Mesenchymal stem cell (in vitro differentiated cells and primary cell): ENCODE measurements around the gene GRIP1.

Experiments
- DNase-seq: peaks from one replicate; pipeline ENCODE4 v3.0.0-alpha.2; 2013
- H2AFZ ChIP-seq: one replicate; pipeline ENCODE4 v1.6.1; 2013; ENCODE audit warnings: low read depth, mild to moderate bottlenecking, control low read depth, inconsistent platforms, low read length, moderate library complexity
- H2AK5ac ChIP-seq: 2 replicates; pipeline ENCODE4 v1.6.1; 2013; ENCODE audit warnings: low read length, moderate library complexity, mild to moderate bottlenecking, inconsistent platforms; ENCODE audit not compliant: severe bottlenecking
- H2BK120ac ChIP-seq: one replicate; pipeline ENCODE4 v1.6.1; 2013; ENCODE audit warnings: low read depth, mild to moderate bottlenecking, inconsistent platforms, low read length, moderate library complexity
- H2BK12ac ChIP-seq, 2 experiments: one replicate each; pipeline ENCODE4 v1.6.1; 2013; ENCODE audit warnings: inconsistent platforms in 2 of 2, low read length in 2 of 2, mild to moderate bottlenecking in 2 of 2, moderate library complexity in 2 of 2, control low read depth in 1 of 2
- H2BK15ac ChIP-seq: one replicate; pipeline ENCODE4 v1.6.1; 2013; ENCODE audit warnings: mild to moderate bottlenecking, low read depth, inconsistent platforms; ENCODE audit not compliant: poor library complexity, severe bottlenecking
- H2BK5ac ChIP-seq: 2 replicates; pipeline ENCODE4 v1.6.1; 2013; ENCODE audit warnings: low read depth, mild to moderate bottlenecking, low read length, control low read depth, inconsistent platforms; ENCODE audit not compliant: poor library complexity, severe bottlenecking
- H3K14ac ChIP-seq, 2 experiments: one replicate each; pipeline ENCODE4 v1.6.1; 2013; ENCODE audit warnings: inconsistent platforms in 2 of 2, low read length in 2 of 2, control low read depth in 1 of 2, mild to moderate bottlenecking in 1 of 2, moderate library complexity in 1 of 2
- H3K18ac ChIP-seq, 2 experiments: one replicate each; pipeline ENCODE4 v1.6.1; 2013; ENCODE audit warnings: inconsistent platforms in 2 of 2, low read length in 2 of 2, control low read depth in 1 of 2, low read depth in 1 of 2, mild to moderate bottlenecking in 1 of 2
- H3K23ac ChIP-seq, 2 experiments: one replicate each; pipeline ENCODE4 v1.6.1; 2013; ENCODE audit warnings: inconsistent platforms in 2 of 2, low read length in 2 of 2, mild to moderate bottlenecking in 2 of 2, moderate library complexity in 2 of 2, control low read depth in 1 of 2
- H3K27ac ChIP-seq: 2 replicates; pipeline ENCODE4 v1.5.1; 2013; ENCODE audit warnings: mild to moderate bottlenecking, moderate library complexity, low read length, control low read depth, inconsistent platforms; ENCODE audit not compliant: poor library complexity, severe bottlenecking
- H3K27me3 ChIP-seq, 2 experiments: 2 replicates each; pipeline versions ENCODE4 v1.6.1 to v1.7.0; 2013; ENCODE audit warnings: low read length in 2 of 2, mild to moderate bottlenecking in 2 of 2, moderate library complexity in 2 of 2, control low read depth in 1 of 2, inconsistent platforms in 1 of 2; ENCODE audit not compliant: control insufficient read depth in 1 of 2, insufficient read depth in 1 of 2
- H3K36me3 ChIP-seq, 2 experiments: 2 replicates each; pipeline versions ENCODE4 v1.6.1 to v1.7.0; 2013; ENCODE audit warnings: low read length in 2 of 2, control low read depth in 1 of 2, inconsistent platforms in 1 of 2, low read depth in 1 of 2, mild to moderate bottlenecking in 1 of 2; ENCODE audit not compliant: insufficient read depth in 2 of 2, control insufficient read depth in 1 of 2
- H3K4ac ChIP-seq, 2 experiments: one replicate each; pipeline ENCODE4 v1.6.1; 2013; ENCODE audit warnings: inconsistent platforms in 2 of 2, low read length in 2 of 2, mild to moderate bottlenecking in 2 of 2, moderate library complexity in 2 of 2, control low read depth in 1 of 2, low read depth in 1 of 2
- H3K4me1 ChIP-seq: 2 replicates; pipeline ENCODE4 v1.6.1; 2013; ENCODE audit warnings: low read depth, low read length, control low read depth; ENCODE audit not compliant: control insufficient read depth, insufficient read depth
- H3K4me2 ChIP-seq: 2 replicates; pipeline ENCODE4 v1.6.1; 2013; ENCODE audit warnings: low read length, mild to moderate bottlenecking, inconsistent platforms; ENCODE audit not compliant: poor library complexity, severe bottlenecking
- H3K4me3 ChIP-seq, 2 experiments: 2 replicates each; pipeline versions ENCODE4 v1.5.1 to v1.7.0; 2013; ENCODE audit warnings: low read length in 2 of 2, mild to moderate bottlenecking in 2 of 2, control low read depth in 1 of 2, low read depth in 1 of 2; ENCODE audit not compliant: insufficient read depth in 1 of 2
- H3K79me1 ChIP-seq: replicated peaks from 2 replicates; pipeline ENCODE4 v1.6.1; 2013; ENCODE audit warnings: mild to moderate bottlenecking, control low read depth, low read length, inconsistent platforms; ENCODE audit not compliant: poor library complexity, severe bottlenecking
- H3K9ac ChIP-seq: 2 replicates; pipeline ENCODE4 v1.7.0; 2013; ENCODE audit warnings: mild to moderate bottlenecking, low read length, moderate library complexity
- H3K9me3 ChIP-seq: 2 replicates; pipeline ENCODE4 v1.7.0; 2013; ENCODE audit warnings: mild to moderate bottlenecking, low read length; ENCODE audit not compliant: control insufficient read depth
- H4K8ac ChIP-seq: one replicate; pipeline ENCODE4 v1.6.1; 2013; ENCODE audit warnings: inconsistent platforms, mild to moderate bottlenecking, low read length, moderate library complexity
- H4K91ac ChIP-seq: one replicate; pipeline ENCODE4 v1.6.1; 2013; ENCODE audit warnings: mild to moderate bottlenecking, low read length, inconsistent platforms
- WGBS: methylation state at CpG from one replicate; pipeline ENCODE4 v1.1.7; 2013; ENCODE audit warnings: mixed read lengths; 5-methylcytosine and 5-hydroxymethylcytosine counted together

GRIP1 gene

DNA sequence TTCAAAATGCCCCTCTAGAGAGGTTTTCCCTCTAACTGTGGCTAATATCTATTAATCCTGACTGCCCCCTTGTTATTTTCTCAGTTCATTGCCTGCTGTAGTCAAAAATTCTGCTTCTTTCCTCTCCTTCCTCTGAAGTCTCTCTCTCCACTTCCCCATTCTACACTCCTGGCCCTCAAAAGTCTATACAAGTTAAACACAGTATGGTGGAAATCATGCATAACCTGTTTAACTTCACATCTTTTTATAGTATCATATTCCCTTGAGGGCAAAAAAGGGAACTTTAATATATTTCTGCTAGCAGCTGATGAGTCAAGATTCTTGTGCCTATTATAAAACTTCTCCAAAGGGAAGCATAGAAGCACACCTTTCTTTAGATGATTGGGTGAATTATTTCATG lies 16.7 kb downstream of the GRIP1 start:
- no peak overlapping the region for H3K4me3 ChIP-seq
- no peak overlapping the region for H4K91ac ChIP-seq
- H3K79me1 ChIP-seq, result no peaks in the 10 kb centered on the region
- H2BK12ac ChIP-seq, result no peak overlapping the region
- no peak for DNase-seq
- no peak overlapping the region for H2AFZ ChIP-seq
- H3K23ac ChIP-seq, result no peak overlapping the region
- no peaks in the 10 kb centered on the region for H3K27me3 ChIP-seq
- no peak overlapping the region for H3K18ac ChIP-seq
- no peak overlapping the region for H2BK5ac ChIP-seq
- H3K27ac ChIP-seq, result no peak overlapping the region
- no peak overlapping the region for H2BK120ac ChIP-seq
- H3K4me1 ChIP-seq, result no peaks in the 10 kb centered on the region
- no peak overlapping the region for H3K4me2 ChIP-seq
- no peak overlapping the region for H3K14ac ChIP-seq
- no peak overlapping the region for H2AK5ac ChIP-seq
- H3K9ac ChIP-seq, result no peak overlapping the region
- no peak overlapping the region for H4K8ac ChIP-seq
- H3K36me3 ChIP-seq, result no peaks in the 10 kb centered on the region
- H3K4ac ChIP-seq, result no peak overlapping the region
- no peaks in the 10 kb centered on the region for H3K9me3 ChIP-seq
- no peak overlapping the region for H2BK15ac ChIP-seq

DNA sequence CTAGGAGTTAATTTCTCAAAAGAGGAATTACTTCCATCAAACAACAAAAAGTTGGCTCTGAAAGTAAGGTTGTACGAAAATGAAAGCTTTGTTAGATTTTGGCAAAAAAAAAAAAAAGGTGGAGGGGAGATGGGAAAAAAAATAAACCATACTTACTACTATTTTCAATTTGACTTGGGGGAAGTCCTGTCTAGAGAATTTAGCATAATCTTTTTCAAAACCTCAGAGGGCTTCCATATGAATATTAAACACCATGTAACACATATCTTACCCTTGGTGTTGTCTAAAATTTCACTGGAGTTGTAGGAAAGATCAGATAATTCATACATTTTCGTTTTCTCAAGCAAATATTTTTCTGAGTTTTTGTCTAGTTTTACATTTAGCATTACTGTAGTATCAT lies 17.5 kb downstream of the GRIP1 start:
- Histone ChIP-seq H3K79me1 (no peaks in the 10 kb centered on the region), H3K18ac (no peak overlapping the region), H3K4ac (no peak overlapping the region), H3K4me2 (no peak overlapping the region), H3K36me3 (no peaks in the 10 kb centered on the region), H3K4me3 (no peak overlapping the region), H2BK5ac (no peak overlapping the region), H3K14ac (no peak overlapping the region), H3K27me3 (no peaks in the 10 kb centered on the region), H3K27ac (no peak overlapping the region), H2AK5ac (no peak overlapping the region), H2AFZ (no peak overlapping the region), H3K9ac (no peak overlapping the region), H4K91ac (no peak overlapping the region), H2BK15ac (no peak overlapping the region), H3K9me3 (no peaks in the 10 kb centered on the region), H3K4me1 (no peaks in the 10 kb centered on the region), H2BK12ac (no peak overlapping the region), H2BK120ac (no peak overlapping the region), H3K23ac (no peak overlapping the region), H4K8ac (no peak overlapping the region)
- no CpG with 5 or more reads among the region's 2 CpGs for WGBS
- no peak for DNase-seq

GRCh38 chr12:66653796-66654195 lies 25.1 kb downstream of the GRIP1 start:
- Histone ChIP-seq H4K8ac (no peak overlapping the region), H3K4ac (no peak overlapping the region), H2AFZ (no peak overlapping the region), H4K91ac (no peak overlapping the region), H3K27ac (no peak overlapping the region), H2BK12ac (no peak overlapping the region), H3K79me1 (no peaks in the 10 kb centered on the region), H3K23ac (no peak overlapping the region), H3K27me3 (peaks cover 0 to 41% of the 10 kb centered on the region in 2 experiments), H3K18ac (no peak overlapping the region), H3K4me3 (no peak overlapping the region), H3K14ac (no peak overlapping the region), H2BK15ac (no peak overlapping the region), H2BK5ac (no peak overlapping the region), H3K9ac (no peak overlapping the region), H3K9me3 (no peaks in the 10 kb centered on the region), H3K4me1 (no peaks in the 10 kb centered on the region), H2BK120ac (no peak overlapping the region), H3K36me3 (no peaks in the 10 kb centered on the region), H3K4me2 (no peak overlapping the region), H2AK5ac (no peak overlapping the region)
- 50% methylated on average over 1 of the region's 1 CpG for WGBS
- no peak for DNase-seq

- no peaks in the 10 kb centered on the region for H3K9me3 ChIP-seq
- no peak overlapping the region for H3K14ac ChIP-seq
- peak; percentile 10 for DNase-seq
- no peaks in the 10 kb centered on the region for H3K36me3 ChIP-seq
- peaks cover 4% of the 10 kb centered on the region for H3K4me1 ChIP-seq
- no peak overlapping the region for H3K4me2 ChIP-seq
- no peak overlapping the region for H4K8ac ChIP-seq
- WGBS, result 82% methylated on average over 9 of the region's 10 CpGs
- H3K18ac ChIP-seq, result no peak overlapping the region
- no peak overlapping the region for H2BK12ac ChIP-seq
- H2BK5ac ChIP-seq, result no peak overlapping the region
- H4K91ac ChIP-seq, result no peak overlapping the region
- H3K4ac ChIP-seq, result no peak overlapping the region
- no peak overlapping the region for H3K23ac ChIP-seq
- H2AFZ ChIP-seq, result no peak overlapping the region
- no peak overlapping the region for H3K4me3 ChIP-seq
- H2BK15ac ChIP-seq, result no peak overlapping the region
- H3K9ac ChIP-seq, result no peak overlapping the region
- no peak overlapping the region for H2BK120ac ChIP-seq
- H3K27me3 ChIP-seq, result peaks cover 0 to 28% of the 10 kb centered on the region in 2 experiments
- H3K79me1 ChIP-seq, result no peaks in the 10 kb centered on the region
- H2AK5ac ChIP-seq, result peak overlapping the region; percentile 3
- H3K27ac ChIP-seq, result peak overlapping the region; percentile 66
Observed at GRCh38 chr12:66648033-66648735, 30.7 kb downstream of the GRIP1 start.
